ENCODE results near the gene ABCB11.

ABCB11 gene

DNA sequence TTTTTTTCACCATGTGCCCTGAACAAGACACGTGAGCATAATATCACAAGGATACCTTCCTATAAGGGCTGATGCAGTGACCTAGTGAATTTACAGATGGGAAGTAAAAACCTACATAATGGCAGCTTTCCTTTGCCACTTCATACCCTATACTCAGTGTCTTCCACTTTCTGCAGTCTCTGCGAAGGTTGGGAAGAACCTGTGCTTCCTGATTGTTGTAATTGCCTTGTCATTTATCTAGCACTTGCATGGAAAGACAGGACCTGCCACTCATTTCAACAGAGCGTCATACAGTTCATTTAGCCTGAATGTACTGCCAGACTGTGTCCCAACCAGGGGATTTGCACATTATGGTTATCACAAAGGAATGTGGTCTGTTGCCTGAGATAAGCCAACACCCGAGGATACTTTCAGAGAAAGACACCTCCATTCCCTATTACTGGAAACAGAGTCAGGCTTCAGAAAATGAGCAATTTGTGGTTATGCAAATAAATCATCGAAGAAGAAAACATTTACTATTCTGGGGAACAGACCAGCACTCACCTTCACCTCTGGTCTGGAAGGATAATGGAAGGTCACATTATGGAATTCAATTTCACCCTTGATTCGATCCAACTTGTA lies 55.0 kb downstream of the ABCB11 start:
- no peak overlapping the region for H3K4me3 ChIP-seq (ENCODE audit: low read length)
- DNase-seq (ENCODE audit: low read depth): peak; percentile 51

DNA sequence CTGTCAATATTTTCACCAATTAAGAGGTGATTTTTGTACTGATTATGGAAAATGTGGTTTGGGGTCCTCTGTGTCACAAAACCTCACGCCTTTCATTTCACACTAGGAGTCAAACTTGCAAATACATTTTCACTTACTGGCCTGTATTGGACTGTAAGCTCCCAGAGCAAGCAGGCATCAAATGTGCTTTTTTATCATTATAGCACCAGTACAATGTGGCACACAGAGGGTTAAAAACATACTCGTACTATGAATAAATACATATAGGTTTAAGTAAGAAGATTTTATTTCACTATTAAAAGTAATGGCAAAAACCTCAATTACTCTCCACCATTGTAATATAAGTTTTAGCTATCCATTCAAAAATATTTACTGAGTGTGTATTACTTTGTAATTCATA lies 56.7 kb downstream of the ABCB11 start:
- DNase-seq (ENCODE audit: low read depth): no peak
- TF ChIP-seq, protein P1, sequence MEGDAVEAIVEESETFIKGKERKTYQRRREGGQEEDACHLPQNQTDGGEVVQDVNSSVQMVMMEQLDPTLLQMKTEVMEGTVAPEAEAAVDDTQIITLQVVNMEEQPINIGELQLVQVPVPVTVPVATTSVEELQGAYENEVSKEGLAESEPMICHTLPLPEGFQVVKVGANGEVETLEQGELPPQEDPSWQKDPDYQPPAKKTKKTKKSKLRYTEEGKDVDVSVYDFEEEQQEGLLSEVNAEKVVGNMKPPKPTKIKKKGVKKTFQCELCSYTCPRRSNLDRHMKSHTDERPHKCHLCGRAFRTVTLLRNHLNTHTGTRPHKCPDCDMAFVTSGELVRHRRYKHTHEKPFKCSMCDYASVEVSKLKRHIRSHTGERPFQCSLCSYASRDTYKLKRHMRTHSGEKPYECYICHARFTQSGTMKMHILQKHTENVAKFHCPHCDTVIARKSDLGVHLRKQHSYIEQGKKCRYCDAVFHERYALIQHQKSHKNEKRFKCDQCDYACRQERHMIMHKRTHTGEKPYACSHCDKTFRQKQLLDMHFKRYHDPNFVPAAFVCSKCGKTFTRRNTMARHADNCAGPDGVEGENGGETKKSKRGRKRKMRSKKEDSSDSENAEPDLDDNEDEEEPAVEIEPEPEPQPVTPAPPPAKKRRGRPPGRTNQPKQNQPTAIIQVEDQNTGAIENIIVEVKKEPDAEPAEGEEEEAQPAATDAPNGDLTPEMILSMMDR (IDR thresholded peaks at IDR 0.05; ENCODE audit: insufficient read depth, low read depth, low read length, missing control alignments): no peak
- H3K4me3 ChIP-seq (ENCODE audit: low read length): no peak overlapping the region

More for the DNA sequence above, 55.0 kb downstream of the ABCB11 start:
- TF ChIP-seq, protein P1 (IDR thresholded peaks at IDR 0.05; ENCODE audit: insufficient read depth, low read depth, low read length, missing control alignments): no peak

GRCh38 chr2:168971261-168971660 lies 59.9 kb downstream of the ABCB11 start:
- TF ChIP-seq, protein P1 (IDR thresholded peaks at IDR 0.05; ENCODE audit: insufficient read depth, low read depth, low read length, missing control alignments): no peak
- peak; percentile 19 for DNase-seq (ENCODE audit: low read depth)

GRCh38 chr2:168970711-168971233 lies 60.4 kb downstream of the ABCB11 start:
- no peak for DNase-seq (ENCODE audit: low read depth)
- TF ChIP-seq, protein P1 (IDR thresholded peaks at IDR 0.05; ENCODE audit: insufficient read depth, low read depth, low read length, missing control alignments): no peak
- no peak overlapping the region for H3K4me3 ChIP-seq (ENCODE audit: low read length)

More at GRCh38 chr2:168971261-168971660, 59.9 kb downstream of the ABCB11 start:
- H3K4me3 ChIP-seq (ENCODE audit: low read length): no peak overlapping the region

GRCh38 chr2:168969865-168970264 lies 61.3 kb downstream of the ABCB11 start:
- DNase-seq (ENCODE audit: low read depth): no peak
- TF ChIP-seq, protein P1 (IDR thresholded peaks at IDR 0.05; ENCODE audit: insufficient read depth, low read depth, low read length, missing control alignments): no peak
- H3K4me3 ChIP-seq (ENCODE audit: low read length): no peak overlapping the region

- no peak overlapping the region for H3K4me3 ChIP-seq (ENCODE audit: low read length)
- DNase-seq (ENCODE audit: low read depth): no peak
- TF ChIP-seq, protein P1 (IDR thresholded peaks at IDR 0.05; ENCODE audit: insufficient read depth, low read depth, low read length, missing control alignments): no peak
These were observed 62.8 kb downstream of the ABCB11 start for GRCh38 chr2:168968342-168968741.
